CD4-positive, alpha-beta T cell treated with Interleukin-12 subunit alpha and Interleukin-12 subunit beta, for 1 hour (primary cell): ENCODE results near the gene SLC25A39.
"Not testable (repeated sequence)": the region's sequence is repeated elsewhere in the genome, so short reads cannot be mapped to it uniquely, and the experiment has no call there.

Experiments used
- DNase-seq: peaks from one replicate; pipeline ENCODE4 v3.0.0-alpha.2; 2020

The SLC25A39 gene

DNA sequence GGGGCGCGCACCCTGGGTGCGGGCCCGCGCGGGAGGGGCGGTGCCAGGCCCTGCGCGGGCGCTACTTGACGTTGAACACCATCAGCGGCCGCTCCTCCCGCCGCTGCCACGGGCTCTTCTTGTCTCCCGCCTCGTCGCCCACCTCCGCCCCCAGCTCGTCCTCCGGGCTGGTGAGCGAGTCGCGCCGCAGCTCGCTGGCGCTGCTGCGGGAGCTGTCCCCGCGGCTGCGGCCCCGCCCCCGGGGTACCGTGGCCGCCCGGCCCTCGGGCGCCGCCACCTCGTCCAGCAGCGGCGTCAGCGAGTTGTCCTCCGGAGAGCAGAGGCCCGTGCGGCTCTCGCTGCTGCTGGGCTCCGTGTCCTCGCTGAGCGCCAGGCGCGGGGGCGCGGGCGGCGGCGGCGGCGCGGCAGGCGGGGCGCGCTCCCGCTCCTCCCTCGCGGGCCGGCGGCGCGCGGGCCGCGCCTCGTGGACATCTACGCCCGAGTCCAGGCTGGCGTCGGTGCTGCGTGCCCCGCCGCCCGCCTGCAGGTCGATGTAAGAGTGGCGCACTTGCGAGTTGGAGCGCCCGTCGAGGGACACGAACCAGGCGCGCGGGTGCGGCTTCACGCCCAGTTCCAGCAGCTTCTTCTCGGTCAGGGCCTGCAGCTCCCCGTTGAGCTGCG, 29.2 kb upstream of the SLC25A39 start:
- DNase-seq = peak; percentile 21

DNA sequence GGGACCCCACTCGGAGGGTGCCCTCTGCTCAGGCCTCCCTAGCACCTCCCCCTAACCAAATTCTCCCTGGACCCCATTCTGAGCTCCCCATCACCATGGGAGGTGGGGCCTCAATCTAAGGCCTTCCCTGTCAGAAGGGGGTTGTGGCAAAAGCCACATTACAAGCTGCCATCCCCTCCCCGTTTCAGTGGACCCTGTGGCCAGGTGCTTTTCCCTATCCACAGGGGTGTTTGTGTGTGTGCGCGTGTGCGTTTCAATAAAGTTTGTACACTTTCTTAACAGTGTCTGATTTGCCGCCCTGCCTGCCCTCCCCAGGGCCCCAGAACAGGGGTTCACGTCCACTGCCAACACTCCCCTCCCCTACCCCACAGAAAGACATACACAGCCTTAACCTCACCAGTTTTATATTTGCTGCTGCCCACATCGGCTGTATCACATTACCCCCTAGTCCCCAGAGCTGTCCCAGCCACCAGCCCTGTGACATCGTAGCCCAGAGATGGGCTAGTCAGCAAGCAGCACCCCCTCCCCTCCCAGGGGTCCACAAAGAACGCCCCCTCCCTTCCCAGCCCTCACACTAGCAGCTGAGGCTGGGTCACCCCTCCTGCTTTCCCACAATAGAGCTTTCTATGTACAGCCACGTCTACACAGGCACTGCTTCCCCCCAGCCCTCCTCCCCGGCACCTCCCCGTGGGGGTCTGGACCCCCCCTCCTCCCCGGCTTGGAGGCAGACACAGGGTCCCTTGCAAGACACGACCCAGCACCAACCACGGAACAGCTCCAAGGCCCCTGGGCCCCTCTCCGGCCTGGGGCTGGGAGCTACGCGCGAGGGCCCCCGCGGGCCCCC, 28.4 kb upstream of the SLC25A39 start:
- DNase-seq = no peak

DNA sequence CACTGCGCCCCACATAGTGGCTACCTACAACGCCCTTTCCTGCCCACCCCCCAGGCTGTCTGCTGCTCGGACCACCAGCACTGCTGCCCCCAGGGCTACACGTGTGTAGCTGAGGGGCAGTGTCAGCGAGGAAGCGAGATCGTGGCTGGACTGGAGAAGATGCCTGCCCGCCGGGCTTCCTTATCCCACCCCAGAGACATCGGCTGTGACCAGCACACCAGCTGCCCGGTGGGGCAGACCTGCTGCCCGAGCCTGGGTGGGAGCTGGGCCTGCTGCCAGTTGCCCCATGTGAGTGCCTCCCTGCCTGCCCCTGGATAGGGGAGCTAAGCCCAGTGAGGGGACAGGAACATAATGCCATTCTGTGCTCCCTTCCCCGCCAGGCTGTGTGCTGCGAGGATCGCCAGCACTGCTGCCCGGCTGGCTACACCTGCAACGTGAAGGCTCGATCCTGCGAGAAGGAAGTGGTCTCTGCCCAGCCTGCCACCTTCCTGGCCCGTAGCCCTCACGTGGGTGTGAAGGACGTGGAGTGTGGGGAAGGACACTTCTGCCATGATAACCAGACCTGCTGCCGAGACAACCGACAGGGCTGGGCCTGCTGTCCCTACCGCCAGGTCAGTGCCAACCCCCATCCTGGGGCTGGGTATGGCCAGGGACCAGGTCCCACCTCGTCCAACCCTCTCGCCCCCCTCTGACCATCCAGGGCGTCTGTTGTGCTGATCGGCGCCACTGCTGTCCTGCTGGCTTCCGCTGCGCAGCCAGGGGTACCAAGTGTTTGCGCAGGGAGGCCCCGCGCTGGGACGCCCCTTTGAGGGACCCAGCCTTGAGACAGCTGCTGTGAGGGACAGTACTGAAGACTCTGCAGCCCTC, 27.6 kb upstream of the SLC25A39 start:
- DNase-seq = no peak

DNA sequence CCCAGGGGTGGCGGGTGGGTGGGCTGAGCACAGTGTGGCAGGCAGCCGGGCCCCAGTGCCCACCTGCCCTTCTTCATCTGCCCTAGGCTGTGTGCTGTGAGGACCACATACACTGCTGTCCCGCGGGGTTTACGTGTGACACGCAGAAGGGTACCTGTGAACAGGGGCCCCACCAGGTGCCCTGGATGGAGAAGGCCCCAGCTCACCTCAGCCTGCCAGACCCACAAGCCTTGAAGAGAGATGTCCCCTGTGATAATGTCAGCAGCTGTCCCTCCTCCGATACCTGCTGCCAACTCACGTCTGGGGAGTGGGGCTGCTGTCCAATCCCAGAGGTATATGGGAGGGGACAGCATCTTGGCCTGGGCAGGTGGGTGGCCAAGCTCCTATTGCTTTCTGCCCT, 26.8 kb upstream of the SLC25A39 start:
- DNase-seq = no peak

DNA sequence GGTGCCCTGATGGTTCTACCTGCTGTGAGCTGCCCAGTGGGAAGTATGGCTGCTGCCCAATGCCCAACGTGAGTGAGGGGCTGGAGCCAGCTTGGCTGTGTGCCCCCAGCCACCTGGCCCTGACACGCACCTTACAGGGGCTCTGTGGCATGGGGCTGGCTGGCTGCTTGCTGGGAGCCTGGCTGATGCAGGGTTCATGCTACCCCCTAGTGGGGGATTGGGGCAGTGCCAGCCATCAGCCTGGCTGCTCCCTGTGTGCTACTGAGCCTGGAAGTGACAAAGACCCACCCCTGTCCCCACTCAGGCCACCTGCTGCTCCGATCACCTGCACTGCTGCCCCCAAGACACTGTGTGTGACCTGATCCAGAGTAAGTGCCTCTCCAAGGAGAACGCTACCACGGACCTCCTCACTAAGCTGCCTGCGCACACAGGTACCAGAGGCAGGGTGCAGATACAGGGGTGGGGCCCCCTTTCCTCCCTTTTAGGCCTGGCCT, 26.2 kb upstream of the SLC25A39 start:
- peak; percentile 79 for DNase-seq

DNA sequence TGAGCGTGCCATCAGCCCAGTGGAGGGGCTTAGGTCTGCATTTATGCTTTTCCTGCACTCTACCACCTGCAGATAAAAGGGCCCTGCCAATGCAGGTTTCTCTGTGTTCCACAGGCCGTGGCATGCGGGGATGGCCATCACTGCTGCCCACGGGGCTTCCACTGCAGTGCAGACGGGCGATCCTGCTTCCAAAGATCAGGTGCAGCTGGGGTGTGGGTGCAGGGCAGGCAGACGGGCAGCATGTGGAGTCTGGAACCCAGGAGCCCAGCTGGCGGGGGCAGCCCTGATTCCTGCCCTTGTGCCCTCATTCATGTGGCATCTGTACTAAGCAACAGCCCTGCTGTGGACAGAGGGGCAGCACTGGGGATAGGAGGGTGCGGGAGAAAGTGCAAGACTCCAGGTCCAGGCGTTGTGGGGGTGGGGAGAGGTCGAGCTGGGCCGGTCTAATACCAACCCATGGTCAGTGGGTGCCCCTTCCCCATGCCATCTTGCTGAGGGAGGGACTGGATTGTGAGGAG, 25.0 kb upstream of the SLC25A39 start:
- no peak for DNase-seq

DNA sequence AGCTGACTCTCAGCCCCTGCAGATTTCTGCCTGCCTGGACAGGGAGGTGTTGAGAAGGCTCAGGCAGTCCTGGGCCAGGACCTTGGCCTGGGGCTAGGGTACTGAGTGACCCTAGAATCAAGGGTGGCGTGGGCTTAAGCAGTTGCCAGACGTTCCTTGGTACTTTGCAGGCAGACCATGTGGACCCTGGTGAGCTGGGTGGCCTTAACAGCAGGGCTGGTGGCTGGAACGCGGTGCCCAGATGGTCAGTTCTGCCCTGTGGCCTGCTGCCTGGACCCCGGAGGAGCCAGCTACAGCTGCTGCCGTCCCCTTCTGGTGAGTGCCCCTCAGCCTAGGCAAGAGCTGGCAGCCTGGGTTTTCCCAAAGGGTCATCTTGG, 24.4 kb upstream of the SLC25A39 start:
- DNase-seq = no peak

DNA sequence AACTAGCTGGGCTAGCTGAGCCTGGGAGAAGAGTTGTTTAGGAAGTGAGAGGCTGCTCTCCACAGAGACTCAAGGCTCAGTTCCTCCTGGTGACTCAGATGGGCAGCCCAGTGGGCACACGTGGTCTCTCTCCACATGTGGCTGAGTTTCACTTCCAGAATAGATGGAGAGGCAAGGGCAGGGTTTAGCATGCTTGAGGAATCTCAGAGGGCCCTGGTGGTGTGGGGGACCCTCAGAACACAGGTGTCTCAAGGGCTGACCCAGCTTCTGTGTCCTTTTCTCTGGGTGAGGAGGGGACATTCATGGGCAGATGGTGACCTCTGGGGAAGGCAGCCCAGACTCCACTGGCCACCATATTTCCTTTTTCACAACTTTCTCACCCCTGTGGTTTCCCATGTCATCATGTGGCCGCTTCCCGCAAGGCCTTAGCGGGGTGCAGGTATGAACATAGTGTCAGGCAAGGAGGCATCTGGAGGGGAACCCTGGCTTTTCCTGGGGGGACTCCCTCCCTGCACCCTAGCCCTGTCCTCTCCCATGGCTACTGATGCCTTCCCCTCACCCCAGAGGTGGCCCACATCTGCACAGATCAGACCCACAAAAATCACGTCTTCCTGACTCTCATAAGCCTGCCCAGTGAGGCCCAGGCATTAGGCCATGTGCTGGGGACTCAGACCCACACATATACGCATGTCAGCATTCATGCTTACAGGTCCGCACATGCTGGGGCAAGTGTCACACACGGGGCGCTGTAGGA, 23.8 kb upstream of the SLC25A39 start:
- DNase-seq = peak; percentile 21

DNA sequence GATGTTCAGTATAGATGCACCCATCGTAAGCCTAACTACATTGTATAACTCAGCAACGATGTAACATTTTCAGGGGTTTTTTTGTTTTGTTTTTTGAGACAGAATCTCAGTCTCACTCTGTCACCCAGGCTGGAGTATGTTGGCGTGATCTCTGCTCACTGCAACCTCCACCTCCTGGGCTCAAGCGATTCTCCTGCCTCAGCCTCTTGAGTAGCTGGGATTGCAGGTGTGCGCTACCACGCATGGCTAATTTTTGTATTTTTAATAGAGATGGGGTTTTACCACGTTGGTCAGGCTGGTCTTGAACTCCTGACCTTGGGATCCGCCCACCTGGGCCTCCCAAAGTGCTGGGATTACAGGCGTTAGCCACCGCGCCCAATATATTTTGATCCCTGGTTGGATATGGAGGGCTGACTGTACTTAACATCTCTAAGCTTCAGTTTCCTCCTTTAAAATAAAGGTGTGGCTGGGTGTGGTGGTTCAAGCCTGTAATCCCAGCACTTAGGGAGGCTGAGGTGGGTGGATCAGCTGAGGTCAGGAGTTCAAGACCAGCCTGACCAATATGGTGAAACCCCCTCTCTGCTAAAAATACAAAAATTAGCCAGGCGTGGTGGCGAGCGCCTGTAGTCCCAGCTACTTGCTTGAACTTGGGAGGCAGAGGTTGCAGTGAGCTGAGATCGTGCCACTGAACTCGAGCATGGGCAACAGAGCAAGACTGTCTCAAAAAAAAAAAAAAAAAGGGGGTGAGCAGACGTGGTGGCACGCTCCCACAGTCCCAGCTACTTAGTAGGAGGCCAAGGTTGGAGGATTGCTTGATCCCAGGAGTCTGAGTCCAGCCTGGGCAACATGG, 22.8 kb upstream of the SLC25A39 start:
- DNase-seq = not testable (repeated sequence)

DNA sequence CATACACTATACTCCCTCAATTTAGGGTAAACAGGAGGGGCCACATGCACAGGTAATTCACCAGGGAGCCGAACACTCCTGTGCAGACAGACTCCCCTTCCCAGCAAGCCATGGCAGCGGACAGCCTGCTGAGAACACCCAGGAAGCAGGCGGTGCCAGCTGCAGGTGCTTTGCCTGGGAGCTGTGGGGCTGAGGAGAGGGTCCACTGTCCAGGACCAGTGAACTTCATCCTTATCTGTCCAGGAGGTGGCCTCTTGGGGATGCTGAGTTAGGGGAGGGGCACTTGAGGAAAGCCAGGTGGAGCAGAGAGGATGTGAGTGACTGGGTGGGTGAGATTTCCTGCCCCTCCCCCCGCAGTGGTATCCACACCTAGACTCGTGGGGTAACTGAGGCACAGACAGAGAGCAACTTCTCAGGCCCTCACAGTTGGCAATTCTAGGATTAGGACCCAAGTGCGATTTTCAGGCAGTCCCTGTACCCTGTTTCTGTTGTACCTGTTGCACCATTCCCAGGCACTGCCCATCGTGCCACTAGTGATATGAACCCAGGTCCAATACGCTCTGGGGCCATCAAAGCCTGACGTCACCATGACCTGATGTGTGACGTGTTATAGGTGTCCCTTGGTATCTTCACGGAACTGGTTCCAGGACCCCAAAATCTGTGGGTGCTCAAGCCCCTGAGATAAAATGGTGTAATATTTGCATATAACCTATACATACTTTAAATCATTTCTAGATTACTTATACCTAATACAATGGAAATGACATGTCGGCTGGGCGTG, 21.6 kb upstream of the SLC25A39 start:
- DNase-seq = no peak

DNA sequence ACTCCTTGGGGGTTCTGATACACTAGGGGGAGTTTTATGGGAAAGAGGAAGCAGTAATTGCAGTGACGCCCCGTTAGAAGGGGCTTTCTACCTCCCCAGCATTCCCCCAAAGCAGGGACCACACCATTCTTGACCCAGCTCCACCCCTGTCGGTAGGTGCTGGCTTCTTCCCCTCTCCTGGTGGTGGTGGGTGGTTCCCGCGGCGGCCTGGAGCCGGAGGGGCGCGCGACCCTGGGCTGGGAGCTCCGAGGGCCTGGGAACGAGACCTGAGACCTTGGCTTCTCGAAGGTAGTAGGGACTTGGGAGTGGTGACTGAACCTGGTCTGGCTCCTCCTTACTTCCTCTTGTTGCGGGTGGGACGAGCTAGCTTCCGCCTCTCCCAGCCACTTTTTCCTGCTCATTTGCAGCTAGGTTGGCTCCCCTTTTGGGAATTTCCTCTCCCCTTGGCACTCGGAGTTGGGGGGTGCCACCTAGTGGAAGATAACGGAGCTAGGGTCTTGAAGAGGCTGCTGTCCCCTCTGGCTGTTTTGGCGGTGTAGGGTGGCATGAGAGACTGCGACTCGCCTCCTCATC, 20.9 kb upstream of the SLC25A39 start:
- DNase-seq = peak; percentile 55

DNA sequence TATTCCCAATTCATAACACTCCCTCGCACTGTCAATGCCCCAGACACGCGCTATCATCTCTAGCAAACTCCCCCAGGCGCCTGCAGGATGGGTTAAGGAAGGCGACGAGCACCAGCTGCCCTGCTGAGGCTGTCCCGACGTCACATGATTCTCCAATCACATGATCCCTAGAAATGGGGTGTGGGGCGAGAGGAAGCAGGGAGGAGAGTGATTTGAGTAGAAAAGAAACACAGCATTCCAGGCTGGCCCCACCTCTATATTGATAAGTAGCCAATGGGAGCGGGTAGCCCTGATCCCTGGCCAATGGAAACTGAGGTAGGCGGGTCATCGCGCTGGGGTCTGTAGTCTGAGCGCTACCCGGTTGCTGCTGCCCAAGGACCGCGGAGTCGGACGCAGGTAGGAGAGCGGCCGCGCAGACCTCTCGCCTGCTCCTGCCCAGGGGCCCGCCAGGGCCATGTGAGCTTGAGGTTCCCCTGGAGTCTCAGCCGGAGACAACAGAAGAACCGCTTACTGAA, 20.4 kb upstream of the SLC25A39 start, which contains the start of gene GRN:
Gene GRN, plus strand, starts transcription at position 364 of the 515 bp plus-strand sequence. CDS start 3,863 bp downstream, outside the sequence.
- DNase-seq = peak; percentile 90

DNA sequence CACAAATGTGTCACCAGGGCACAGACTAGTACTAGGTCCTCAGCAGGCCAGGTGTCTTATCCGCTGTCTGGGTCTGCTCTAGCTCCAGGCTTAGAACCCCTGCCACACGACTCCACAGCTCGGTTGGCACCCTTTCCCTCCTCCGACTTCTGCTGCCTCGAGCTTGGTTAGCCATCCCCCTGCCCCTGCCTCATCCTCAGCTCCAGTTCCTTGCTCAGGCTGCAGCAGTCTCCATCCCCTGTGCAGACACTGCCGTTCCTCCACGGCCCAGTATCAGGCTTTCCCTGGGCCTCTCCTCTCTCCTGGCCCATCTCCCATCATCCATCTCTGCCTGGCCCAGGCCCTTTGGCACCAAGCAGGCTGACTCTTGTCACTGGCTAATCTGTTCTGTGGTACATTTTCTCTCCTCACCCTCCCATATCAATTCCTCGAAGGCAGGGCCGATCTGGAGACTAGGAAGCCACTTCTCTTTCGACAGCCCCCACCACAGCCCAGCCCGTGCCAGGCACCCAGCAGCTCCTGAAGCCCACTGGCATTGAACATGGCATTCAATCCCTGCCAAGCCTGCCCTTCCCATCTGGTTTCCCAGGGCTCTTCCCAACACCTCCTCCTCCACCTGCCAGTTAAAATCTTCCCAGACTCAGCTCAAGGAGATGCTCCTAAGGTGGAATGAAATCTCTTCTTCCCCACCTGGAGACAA, 19.0 kb upstream of the SLC25A39 start:
- DNase-seq = no peak

DNA sequence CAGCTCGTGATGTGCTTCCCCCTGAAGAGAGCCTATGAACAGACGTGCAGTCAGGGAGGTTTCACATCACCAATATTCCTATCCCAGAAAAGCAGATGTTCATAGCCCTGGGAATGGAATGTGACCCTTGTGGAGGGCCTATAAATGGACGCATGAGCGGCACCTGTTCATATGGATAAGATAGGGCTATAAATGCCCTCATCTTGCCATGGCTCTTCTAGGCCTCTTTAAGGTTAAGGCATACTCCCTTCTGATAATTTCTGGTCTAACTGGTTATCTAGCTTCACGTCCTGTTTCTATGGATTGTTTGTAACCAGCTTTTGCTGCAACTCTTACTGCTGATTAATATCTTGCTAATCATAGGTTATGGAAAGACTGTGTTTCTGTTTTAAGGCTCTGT, 15.9 kb upstream of the SLC25A39 start:
- not testable (repeated sequence) for DNase-seq

DNA sequence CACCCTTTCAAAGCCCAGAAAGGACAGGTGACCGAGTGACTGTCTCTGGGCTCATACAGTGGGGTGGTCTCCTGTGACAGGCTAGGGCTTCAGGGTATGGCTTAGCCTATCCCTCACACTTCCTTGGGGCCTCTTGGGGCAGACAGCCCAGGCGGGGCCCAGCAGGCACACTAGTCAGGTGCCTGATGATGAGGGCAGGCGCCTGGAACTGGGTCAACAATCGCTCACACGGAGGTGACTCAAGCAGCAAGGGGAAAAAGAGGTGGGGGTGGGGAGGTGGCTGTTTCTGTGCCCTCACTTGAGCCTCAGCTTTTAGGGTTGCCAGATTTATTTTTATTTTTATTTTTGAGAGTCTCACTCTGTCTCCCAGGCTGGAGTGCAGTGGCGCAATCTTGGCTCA, 14.1 kb upstream of the SLC25A39 start:
- DNase-seq = no peak

DNA sequence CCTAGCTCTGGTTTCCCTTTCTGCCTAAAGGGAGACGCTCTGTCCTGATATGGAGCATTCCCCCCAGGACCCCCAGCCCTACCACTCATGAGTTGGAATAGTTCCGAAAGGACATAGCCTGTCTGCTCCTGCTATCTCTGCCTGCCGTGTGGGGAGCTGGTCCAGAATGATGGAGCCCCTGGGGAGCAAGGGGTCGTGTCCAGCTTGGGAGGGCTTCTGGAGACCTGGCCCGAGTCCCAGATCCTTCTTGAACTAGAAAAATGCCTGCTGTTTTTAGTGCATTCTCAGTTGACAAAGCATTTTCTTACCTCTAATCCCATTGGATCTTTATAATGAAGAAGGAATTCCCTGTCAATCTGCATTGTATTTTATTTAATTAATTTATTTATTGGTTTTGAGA, 11.3 kb upstream of the SLC25A39 start:
- DNase-seq = no peak

DNA sequence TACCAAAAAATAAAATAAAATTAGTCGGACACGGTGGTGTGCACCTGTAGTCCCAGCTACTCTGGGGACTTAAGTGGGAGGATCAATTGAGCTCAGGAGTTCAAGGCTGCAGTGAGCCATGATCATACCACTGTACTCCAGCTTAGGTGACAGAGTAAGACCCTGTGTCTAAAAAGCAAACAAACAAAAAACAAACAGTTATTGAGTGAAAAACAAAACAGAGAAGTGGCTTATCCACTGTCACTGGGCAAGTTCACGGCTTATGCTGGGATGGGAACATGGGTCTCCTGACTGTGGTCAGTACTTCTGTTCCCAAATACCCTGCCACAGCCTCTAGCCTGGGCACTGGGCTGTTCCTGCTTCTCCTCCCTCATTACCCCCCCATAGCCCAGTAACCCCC, 10.9 kb upstream of the SLC25A39 start:
- no peak for DNase-seq

DNA sequence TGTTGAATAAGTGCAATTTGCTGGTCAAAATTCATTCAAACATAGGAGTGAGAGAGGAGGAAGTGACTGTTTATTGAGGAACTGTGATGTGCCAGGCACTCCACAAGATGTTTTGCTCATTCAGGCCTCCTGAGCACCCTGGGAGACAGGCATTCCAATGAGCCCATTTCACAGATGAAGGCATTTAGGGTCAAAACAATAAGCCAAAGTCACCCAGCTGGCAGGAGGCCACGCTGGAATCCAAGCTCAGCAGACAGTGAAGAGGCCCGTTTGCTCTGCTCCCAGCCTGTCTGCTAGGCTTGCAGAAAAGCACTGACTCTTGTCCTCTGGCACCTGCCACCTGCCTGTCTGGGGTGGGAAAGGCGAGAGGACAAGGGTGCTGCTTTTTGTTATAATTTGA, 10.1 kb upstream of the SLC25A39 start:
- no peak for DNase-seq

DNA sequence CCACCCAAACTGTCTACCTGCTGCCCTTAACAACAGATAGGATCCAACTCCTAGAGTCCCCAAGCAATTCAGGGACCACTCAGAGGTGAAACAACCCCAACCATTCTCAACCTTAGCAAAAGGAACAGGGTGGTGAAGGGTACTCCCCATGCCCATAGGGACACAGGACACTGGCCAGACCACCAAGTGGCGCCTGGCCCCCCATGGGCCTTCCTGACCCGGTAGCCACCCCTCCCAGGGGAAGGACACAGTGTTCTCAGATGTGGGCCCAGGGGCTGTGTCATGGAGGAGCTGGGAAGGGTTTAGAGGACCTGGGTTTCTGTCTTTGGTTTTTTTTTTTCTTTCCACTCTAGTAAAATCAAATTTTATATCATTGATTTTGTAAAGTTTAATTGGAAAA, 9.7 kb upstream of the SLC25A39 start:
- no peak for DNase-seq
